ENCODE results near the gene VPS13D.
"Not testable (repeated sequence)": the region's sequence is repeated elsewhere in the genome, so short reads cannot be mapped to it uniquely, and the experiment has no call there.

VPS13D gene

DNA sequence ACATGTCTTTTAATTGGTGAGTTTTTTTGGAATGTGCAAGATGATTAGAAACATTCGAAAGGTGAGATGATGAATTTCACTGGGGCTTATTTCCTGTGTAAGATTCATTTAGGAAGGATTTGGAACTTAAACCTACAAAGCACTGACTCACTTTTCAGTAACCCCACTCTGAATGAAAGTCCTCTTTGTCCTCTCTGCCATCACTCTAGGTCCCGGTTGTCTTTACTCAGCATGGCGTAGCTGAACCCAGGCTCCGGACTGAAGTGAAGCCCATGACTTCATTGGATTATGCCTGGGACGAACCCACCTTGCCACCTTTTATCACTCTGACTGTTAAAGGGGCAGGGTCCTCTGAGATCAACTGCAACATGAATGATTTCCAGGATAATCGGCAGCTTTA lies 139.4 kb downstream of the VPS13D start:
- no peak for DNase-seq (ENCODE audit: low spot score)

DNA sequence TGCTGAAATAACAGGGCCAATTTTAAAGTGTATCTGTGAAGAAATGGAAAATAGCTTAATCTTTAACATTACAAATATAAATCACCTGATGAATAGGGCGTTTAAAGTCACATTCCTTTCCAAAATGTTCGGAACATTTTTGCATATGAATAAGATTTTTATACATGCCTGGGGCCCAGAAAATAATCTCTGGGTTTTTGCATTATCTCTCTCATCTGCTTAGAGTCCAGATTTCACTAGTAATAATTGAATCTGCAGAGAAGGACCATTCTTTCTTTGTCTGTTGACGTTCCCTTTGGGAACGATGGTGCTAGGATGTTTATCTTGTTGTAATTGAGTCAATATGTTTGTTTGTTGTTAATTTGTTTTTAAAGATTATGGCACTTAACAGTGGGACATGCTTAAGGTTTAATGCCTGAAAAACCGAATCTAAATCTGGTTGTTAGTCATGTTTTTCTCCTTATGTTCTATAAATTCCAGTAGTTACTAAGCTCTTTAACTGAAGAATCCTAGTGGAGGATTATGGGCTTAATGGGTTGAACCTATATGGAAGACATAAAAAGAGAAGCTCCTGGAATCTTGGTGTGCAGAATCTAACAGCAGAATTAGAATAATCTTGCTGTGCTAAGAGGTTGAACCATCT lies 140.6 kb downstream of the VPS13D start:
- no peak for DNase-seq (ENCODE audit: low spot score)

DNA sequence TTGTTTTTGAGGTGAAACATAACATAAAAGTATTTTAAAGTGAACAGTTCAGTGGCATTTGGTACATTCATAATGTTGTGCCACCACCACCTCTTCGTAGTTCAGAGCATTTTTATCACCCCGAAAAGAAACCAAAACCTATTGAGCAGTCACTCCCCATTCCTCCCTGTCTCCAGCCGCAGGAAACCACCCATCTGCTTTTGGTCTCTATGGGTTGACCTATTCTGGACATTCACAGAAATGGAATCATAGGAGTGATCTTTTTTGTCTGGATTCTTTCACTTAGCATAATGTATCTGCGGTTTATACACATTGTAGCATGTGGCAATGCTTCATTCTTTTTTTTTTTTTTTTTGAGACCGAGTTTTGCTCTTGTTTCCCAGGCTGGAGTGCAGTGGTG lies 141.2 kb downstream of the VPS13D start:
- DNase-seq (ENCODE audit: low spot score), result no peak

DNA sequence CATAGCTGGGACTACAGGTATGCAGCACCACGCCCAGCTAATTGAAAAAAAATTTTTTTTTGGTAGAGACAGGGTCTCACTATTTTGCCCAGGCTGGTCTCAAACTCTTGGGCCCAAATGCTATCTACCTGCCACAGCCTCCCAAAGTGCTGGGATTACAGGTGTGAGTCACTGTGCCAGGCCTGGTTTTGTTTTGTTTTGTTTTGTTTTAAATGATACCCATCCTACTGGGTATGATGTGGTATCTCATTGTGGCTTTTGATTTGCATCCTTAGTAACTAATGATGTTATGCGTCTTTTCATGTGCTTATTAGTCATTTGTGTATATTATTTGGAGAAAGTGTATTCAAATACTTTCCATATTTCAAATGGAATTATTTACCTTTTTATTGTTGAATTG lies 142.3 kb downstream of the VPS13D start:
- DNase-seq (ENCODE audit: low spot score), result no peak

DNA sequence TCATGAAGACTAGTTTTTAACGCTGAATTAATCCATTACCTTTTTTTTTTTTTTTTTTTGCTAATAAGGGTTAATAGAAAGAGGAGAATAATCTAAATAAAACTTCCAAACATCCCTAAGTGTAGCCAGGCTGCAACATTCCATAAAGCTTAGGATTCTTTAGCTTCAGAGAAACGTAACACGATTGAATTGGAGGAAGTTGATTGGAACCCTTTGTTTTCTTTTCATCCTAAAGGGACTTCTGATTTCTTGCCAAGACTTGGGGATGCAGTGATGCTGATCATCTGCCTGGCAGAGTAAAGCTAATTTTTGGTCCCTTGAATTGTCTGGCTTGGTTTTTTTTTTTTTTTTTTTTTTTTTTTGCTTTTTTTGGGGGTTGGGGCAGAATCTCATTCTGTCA lies 142.9 kb downstream of the VPS13D start:
- no peak for DNase-seq (ENCODE audit: low spot score)

DNA sequence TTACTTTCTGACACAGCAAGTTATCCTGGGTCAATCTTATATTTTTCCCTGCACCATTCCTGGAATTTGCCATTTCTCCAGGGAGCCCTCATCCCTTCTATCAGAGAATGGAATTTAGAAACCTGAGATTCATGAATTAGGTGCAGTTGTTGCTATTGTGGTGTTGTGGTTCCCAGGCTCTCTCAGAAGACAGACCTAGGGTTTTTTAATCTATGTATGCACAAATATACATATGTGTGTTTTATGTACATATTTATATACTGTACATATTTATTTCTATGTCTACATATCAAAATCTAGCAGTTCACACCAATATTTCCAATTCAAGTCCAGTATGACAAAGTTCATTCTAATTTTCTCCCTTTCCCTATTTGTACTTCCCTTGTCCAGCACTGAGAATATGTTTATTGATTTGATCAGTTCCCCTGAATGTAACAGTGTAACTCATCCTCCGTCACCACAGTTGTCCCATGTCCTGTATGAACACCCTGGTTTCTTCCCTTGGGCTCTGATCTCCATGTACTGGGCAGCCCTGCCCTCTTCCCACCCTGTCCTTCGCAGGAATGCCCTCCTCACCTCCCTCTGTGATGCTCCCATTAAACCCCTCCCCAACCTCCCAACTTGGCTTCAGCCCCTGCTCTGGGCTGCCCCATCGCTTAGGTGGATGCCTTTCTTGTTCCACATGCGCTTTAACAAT lies 145.5 kb downstream of the VPS13D start:
- DNase-seq (ENCODE audit: low spot score), result no peak

DNA sequence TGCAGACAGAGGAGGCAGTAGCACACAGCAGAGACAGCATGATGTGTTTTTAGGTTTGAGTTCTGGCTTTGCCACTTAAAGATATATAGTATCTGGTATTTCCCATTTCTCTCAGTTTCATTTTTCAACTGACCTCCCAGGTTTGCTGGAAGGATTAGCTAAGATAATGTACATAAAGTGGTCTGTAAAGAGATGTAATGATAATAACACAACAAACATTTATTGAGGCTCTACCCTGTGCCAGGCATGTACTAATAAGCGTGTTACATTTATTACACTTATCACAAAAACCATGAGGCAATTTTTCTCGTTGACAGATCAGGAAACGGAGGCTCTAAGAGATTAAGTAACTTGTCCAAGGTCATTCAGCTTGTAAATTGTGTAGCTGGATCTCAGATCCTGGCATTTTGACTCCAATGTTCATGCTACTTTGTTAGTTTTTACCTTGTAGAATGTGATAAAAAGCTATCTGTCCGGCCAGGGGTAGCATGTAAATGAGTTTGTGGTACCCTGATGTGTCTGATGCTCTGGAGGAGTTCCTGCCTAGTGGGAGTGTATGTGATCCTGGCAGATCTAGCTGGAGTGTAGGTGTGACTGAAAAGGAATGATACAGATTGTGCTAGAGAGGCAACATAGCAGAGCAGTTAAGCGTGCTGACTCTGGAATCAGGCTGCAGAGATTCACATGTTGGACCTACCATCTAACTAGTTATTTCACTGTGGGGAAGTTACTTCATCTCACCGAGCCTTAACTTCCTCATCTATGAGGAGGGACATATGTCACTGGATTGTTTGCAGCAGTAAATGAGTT lies 146.6 kb downstream of the VPS13D start:
- no peak for DNase-seq (ENCODE audit: low spot score)

DNA sequence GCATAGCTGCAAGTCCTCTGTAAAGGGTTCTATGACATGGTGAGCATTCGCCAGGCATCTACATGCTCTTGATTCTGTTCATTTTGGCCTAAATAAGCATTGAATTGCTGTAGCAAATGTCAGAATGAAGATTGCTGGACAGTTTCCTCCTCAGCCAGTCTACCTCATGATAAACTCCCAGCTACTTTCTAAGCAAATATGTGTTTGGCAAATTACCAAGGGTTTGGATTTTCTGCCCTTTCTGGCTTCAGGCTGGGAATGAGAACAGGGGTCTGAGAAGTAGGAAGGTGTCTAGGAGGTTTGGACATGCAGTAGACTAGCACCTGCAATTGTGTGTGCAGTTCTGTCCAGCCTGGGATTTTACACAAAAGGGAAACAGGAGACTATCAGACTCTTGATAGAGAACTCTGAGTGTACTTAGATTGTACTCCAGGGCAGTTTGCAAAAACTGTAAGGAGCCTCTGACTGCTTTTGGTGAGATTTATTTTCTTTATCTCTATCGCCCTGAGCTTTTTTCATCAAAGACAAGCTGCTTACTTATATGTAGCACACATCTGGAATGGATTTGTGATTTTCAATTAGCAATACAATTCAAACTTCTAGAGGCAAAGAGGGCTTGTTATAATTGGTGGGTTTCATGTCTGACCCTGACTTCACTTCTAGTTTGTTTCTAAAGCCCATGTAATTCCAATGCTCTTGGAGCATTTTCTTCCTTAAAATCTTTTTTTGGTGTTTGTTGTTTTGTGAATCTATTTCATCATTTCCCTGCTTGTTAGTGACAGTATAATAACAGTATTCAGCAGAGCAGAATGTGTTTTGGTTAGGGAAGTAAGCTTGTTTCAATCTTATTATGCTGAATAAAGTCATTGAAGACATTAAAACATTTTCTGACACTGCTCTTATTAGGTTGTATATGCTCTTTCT lies 150.8 kb downstream of the VPS13D start:
- DNase-seq (ENCODE audit: low spot score), result no peak

DNA sequence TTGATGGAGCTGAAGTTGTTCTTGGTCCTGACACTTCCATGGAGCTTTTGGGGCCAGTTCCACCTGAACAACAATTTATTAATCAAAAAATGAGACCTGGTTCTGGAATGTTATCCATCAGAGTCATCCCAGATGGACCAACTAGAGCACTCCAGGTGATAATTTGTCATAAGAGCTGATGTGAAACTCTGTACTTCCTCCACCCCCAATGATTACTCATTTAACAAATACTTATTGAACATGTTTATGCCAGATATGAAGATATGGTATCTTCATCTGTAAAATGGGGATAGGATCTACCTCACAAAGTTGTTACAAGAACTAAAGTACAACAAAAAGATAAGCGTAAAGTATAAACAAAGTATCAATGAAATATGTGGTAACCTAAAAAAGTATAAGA lies 153.2 kb downstream of the VPS13D start:
- DNase-seq (ENCODE audit: low spot score), result no peak

DNA sequence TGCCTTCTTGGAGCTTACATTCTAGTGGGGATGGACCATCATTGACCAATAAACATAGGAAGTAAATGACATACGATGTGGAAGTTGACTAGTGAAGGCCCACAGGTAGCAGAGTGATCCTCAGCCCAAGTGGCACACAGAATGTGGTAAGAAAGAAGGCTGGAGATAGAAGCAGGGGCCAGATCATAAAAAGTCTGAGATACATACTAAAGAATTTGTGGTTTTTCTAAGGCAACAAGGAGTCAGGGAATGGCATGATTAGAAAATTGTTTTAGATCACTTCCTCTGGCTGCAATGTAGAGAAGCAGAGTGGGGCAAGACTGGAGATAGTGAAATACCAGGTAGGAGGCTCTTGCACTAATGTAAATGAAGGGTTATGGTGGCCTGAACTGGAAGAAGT lies 154.0 kb downstream of the VPS13D start:
- DNase-seq (ENCODE audit: low spot score), result no peak

DNA sequence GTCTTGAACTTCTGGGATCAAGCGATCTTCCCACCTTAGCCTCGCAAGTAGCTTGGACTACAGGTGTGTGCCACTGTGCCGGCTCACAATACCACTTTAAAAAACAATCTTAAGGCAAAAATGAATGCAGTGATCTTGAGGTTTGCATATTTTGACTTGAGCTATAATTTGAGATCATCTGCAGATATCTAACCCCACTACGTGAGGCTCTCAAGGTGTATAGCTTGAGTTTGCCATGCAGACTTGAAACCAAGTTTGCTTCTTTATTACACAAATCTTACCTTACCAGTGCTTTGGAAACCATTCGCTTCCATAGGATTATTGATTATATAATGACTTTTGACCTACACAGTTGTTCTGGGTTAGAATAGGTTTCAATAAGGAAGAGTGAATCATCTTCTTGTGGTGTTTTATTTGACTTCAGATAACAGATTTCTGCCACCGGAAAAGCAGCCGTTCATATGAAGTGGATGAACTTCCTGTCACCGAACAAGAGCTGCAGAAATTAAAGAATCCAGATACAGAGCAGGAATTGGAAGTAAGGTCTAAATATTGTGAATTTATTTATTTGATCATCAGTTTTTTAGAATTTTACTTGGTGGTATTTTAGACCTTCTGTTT lies 155.1 kb downstream of the VPS13D start:
- no peak for DNase-seq (ENCODE audit: low spot score)

DNA sequence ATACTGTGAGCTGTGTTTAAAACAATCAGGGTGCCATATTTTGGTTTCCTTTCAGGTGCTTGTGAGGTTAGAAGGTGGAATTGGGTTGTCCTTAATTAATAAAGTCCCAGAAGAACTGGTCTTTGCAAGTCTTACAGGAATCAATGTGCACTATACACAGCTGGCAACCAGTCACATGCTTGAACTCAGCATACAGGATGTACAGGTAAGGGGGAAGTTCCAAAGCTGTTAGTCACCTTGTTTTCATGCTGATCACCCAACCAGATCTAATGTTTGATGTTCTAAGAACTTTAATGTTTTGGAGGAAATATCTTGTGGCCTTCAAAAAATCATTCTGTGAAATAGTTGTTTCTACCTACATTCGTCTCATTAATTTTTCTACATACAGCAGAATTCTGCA lies 156.3 kb downstream of the VPS13D start:
- DNase-seq (ENCODE audit: low spot score), result no peak

DNA sequence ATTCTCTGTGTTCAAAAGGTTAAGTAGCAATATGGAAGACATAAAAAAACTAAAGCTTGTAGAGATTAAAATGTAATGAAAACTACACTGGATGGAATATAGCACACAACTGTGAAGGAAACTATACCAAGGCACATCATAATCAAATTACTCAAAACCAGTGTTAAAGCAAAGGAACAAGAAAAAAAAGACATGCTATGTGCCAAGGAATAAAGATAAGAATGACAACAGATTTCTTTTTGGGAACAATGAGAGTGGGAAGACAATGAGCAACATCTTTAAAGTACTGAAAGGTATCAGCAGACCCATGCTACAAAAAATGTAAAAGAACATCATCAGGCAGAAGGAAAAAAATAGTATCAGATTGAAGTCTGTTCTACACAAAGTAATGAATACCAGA lies 157.8 kb downstream of the VPS13D start:
- DNase-seq (ENCODE audit: low spot score), result no peak

DNA sequence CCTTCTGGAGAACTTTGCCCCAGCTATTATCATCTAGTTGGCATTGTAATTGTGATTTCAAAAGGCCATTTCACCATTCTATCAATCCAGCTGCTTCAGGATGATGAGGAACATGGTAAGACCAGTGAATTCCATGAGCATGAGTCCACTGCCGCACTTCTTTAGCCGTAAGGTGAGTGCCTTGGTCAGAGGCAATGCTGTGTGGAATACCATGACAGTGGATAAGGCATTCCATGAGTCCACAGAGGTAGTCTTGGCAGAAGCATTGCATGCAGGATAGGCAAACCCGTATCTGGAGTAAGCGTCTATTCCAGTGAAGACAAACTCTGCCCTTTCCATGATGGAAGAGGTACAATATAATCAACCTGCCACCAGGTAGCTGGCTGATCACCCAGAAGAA lies 160.5 kb downstream of the VPS13D start:
- DNase-seq (ENCODE audit: low spot score), result not testable (repeated sequence)

DNA sequence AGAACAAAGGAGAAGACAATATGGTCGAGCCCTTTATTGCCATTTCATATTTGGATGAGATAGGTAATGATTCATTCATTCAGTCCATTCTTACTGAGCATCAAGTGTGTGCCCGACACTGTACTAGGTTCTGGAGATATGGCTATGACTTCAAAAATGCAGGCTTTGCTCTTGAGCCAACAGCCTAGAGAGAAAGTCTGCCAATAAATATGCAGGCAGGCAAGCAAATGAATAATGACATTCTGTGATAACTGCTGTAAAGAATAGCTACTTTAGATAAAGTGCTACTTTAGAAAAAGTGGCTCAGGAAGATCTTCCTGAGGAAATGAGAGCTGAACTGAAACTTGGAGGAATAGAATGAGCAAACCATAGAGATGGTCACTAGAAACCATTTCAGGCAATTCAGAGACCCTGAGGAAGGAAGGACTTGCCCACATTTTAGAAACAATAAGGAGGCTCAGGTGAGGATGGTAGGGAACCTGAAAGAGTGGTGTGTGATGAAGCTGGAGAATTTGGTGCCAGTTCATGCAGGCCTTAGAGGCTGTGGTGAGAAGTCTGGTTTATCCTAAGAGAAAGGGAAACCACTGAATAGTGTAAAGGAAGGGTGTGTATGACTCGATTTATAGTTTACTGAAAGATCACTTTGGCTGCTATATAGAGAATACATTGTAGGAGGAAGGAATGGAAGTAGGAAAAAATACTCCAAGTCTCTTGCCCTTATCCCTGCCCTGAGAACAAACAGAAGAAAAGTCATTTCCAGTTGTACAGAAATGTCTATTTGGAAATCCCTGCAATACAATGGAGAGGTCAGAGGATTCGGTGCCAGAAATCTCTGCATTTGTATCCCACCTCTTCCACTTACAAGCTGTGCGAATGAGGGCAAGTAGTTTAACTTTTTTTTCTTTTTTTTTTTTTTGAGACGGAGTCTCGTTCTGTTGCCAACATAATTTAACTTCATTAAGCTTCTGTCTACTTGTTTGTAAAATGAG lies 167.9 kb downstream of the VPS13D start:
- DNase-seq (ENCODE audit: low spot score), result no peak

DNA sequence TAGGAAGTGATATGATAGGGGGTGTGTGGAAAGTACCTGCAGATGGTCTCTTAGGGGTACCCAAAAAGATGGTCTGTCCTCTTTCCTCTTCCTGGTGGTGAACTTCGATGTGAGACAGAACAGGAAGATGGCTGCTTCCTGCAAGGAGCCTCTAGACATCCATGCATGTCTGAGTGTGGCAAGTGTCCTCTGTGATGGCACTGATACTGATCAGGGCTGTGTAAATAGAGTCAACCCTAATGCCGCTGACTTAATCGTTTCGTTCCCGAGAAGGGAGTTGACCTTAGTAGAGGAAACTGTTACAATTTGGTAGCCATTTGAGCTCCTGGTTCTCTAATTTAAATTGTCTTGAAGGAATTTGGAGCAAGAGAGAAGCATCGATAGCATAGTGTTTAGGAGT lies 168.6 kb downstream of the VPS13D start:
- DNase-seq (ENCODE audit: low spot score), result no peak

DNA sequence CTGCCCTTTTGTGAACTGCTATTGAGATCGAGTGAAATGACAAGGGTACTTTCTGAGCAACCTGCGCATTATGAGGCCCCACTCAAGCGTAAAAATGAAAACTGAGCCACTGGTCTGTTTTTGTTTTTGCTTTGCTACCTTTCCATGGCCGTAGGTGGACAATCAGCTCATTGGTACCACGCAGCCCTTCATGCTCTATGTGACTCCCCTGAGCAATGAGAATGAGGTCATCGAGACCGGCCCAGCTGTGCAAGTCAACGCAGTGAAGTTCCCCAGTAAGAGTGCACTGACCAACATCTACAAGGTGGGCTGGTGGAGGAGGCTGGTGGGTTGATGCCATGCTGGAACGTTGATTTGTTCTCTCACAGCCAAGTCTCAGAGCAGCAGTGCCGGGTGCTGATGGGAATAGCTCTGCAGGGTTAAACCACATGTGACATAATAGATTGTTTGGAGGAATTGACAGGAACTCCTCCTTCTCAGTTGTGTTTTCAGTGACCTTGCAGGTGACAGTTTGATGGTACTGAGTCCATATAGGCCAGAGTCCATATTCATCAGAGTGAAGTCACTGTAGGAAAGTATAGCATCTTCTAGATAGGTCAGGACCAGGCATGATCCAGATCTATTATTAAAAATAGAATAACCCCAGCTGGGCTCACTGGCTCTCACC lies 170.3 kb downstream of the VPS13D start:
- DNase-seq (ENCODE audit: low spot score), result no peak

DNA sequence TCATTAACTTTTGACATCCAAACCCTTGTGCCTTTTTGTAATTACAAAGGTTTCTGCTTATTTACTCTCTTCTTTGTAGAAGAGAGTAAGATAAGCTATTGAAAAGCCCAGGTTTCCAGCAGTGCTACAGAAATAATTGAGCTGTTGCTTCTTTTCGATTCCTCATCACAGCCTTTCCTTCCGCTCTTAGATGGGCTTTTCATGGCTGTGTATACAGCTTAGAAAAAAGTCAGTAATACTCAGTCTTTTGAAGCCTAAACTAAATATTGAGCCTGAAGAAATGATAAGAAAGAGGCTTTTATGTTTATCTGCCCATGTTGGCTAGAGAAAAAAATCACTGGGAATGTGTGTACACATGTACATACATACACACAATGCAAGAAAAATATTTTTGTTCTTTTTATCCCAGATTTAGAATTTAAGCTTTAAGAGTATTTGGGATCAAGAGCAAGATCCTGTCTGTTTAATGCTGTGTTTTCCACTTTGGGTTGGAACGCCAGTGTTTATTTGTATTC lies 172.4 kb downstream of the VPS13D start:
- no peak for DNase-seq (ENCODE audit: low spot score)

DNA sequence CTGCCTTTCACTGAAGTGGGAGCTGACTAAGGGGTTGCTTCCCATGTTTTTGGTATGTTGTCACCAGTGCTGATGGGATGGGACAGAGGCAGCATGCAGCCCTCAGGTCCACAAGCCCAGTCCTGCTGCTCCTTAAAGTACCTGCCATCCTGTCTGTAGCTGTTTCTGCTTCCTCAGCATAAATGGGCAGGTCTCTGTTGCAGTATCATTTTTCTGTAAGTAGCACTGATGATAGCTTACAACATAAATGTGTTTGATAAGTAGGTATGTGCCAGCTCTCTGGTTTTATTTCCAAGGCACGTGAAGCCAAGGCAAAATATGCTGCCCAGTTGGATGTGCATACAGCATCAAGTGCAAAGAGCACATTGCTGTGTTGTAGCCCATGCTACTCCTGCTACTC lies 173.0 kb downstream of the VPS13D start:
- no peak for DNase-seq (ENCODE audit: low spot score)

DNA sequence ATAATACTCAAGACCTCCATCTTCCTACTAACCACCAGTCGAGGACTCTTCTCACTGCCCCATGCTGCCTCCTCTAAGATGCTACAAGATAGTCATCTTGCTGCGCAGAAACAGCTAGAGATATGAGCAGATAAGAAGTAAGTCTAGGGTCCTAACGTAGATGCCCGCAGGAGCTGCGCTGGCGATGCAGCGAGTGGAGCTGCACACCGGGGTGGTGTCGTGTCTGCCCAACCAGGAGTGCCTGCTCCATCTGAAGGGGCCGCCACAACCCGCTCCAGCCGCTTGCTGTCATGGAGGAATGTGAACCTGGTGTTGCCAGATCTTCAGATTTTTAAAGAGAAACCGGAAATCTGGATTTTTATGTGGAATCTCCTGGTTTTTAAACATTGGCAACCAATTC lies 175.1 kb downstream of the VPS13D start:
- no peak for DNase-seq (ENCODE audit: low spot score)

All from left forelimb (tissue), 1 donor.